ENCODE data around the gene MRPS18A.
A peak's percentile ranks its signal among the peaks of the same experiment; 100 is the strongest.

Gene MRPS18A

GRCh38 chr6:43630980-43631619 lies 56.5 kb downstream of the MRPS18A start:
- DNase-seq = no peak

- DNase-seq = peak; percentile 84
Measured at GRCh38 chr6:43629505-43630300, 57.9 kb downstream of the MRPS18A start.

GRCh38 chr6:43629104-43629504 lies 58.5 kb downstream of the MRPS18A start, which contains the start of gene GTPBP2:
GTPBP2 (minus strand) TSS chr6:43629264; CDS start chr6:43629162, 102 bp downstream.
- peak; percentile 97 for DNase-seq

- DNase-seq = peak; percentile 61
Measured at GRCh38 chr6:43628393-43629103, 59.0 kb downstream of the MRPS18A start.

- DNase-seq = no peak
Measured at GRCh38 chr6:43627008-43627825, 60.4 kb downstream of the MRPS18A start.

- DNase-seq = no peak
Measured at GRCh38 chr6:43625393-43625992, 62.1 kb downstream of the MRPS18A start.

- no peak for DNase-seq
Measured at GRCh38 chr6:43624786-43625288, 62.8 kb downstream of the MRPS18A start.

GRCh38 chr6:43623880-43624785 lies 63.5 kb downstream of the MRPS18A start:
- no peak for DNase-seq

GRCh38 chr6:43622541-43622940 lies 65.0 kb downstream of the MRPS18A start:
- DNase-seq = no peak

GRCh38 chr6:43621836-43622180 lies 65.8 kb downstream of the MRPS18A start:
- no peak for DNase-seq
